Caco-2 (cell line): ENCODE measurements around the gene WDR17. TPM values are rescaled to one million over a fixed set of nuclear protein-coding genes. Genes with fewer than 3 reads are reported as not detected.

Experiments used
- BruUV-seq: library from RNA; stranded (reverse); fragments of 400-500 nt; replicated peaks from 2 replicates; lab custom pipeline; 2021; lab: Mats Ljungman, UMichigan
- CTCF ChIA-PET: fragments of 300-600 bp; sonication (Branson Sonifier 250); formaldehyde crosslinking; loops from one replicate; lab custom pipeline; 2022; ENCODE audit warnings: antibody characterized with exemption; lab: Charles Lee
- POLR2A ChIA-PET: fragments of 300-600 bp; sonication (Branson Sonifier 250); formaldehyde crosslinking; loops from one replicate; lab custom pipeline; 2022; ENCODE audit warnings: antibody characterized with exemption; lab: Charles Lee
- DNase-seq, 2 experiments: peaks; one replicate each; pipeline versions ENCODE4 v3.0.0 to v3.0.0-alpha.2; 2020 to 2022
- H3K27me3 ChIP-seq: replicated peaks from 2 replicates; pipeline ENCODE4 v1.6.0; 2011; ENCODE audit warnings: low read length; ENCODE audit not compliant: control insufficient read depth, insufficient read depth
- H3K36me3 ChIP-seq: 2 replicates; pipeline ENCODE4 v1.5.1; 2011; ENCODE audit warnings: low read length; ENCODE audit not compliant: control insufficient read depth, insufficient read depth
- H3K4me1 ChIP-seq: fragments of 250-450 bp; sonication (Bioruptor Pico); 2 replicates; pipeline ENCODE4 v1.5.1; 2020; ENCODE audit warnings: mild to moderate bottlenecking
- H3K4me3 ChIP-seq: 2 replicates; pipeline ENCODE4 v1.5.1; 2011; ENCODE audit warnings: low read depth, mild to moderate bottlenecking, control low read depth, low read length
- H3K9me3 ChIP-seq: fragments of 250-450 bp; sonication (Bioruptor Pico); 2 replicates; pipeline ENCODE4 v1.5.1; 2020; ENCODE audit warnings: mild to moderate bottlenecking, moderate library complexity
- H3K27ac Mint-ChIP-seq: one replicate; pipeline ENCODE4 v1.8.0; 2022; ENCODE audit warnings: mixed read lengths; ENCODE audit not compliant: unreplicated experiment
- H3K27me3 Mint-ChIP-seq: one replicate; pipeline ENCODE4 v1.8.0; 2022; ENCODE audit warnings: mixed read lengths; ENCODE audit not compliant: insufficient read depth, unreplicated experiment
- H3K36me3 Mint-ChIP-seq: one replicate; pipeline ENCODE4 v1.8.0; 2022; ENCODE audit warnings: mild to moderate bottlenecking, mixed read lengths; ENCODE audit not compliant: insufficient read depth, unreplicated experiment
- H3K4me1 Mint-ChIP-seq: one replicate; pipeline ENCODE4 v1.8.0; 2022; ENCODE audit warnings: low read depth, mixed read lengths; ENCODE audit not compliant: unreplicated experiment
- H3K4me3 Mint-ChIP-seq: one replicate; pipeline ENCODE4 v1.8.0; 2022; ENCODE audit warnings: mild to moderate bottlenecking, moderate library complexity, mixed read lengths; ENCODE audit not compliant: unreplicated experiment
- H3K9me3 Mint-ChIP-seq: one replicate; pipeline ENCODE4 v1.8.0; 2022; ENCODE audit warnings: mixed read lengths; ENCODE audit not compliant: unreplicated experiment
- CTCF ChIP-seq, 2 experiments: fragments of 200-600 bp in 1 of 2; IDR thresholded peaks; 1 replicate in 1 of 2; 2 replicates in 1 of 2; pipeline versions ENCODE4 v1.5.1 to v1.8.0; 2011 to 2022; ENCODE audit warnings: antibody characterized with exemption in 1 of 2, control low read depth in 1 of 2, inconsistent platforms in 1 of 2, low read depth in 1 of 2, low read length in 1 of 2, mild to moderate bottlenecking in 1 of 2, moderate library complexity in 1 of 2; ENCODE audit not compliant: insufficient read depth in 1 of 2, severe bottlenecking in 1 of 2, unreplicated experiment in 1 of 2
- intact Hi-C: fragments of 100-400 bp; cut with micrococcal nuclease; formaldehyde crosslinking; loops from one replicate; pipeline ENCODE4 v1.10.0; 2022; ENCODE audit not compliant: unreplicated experiment
- total RNA-seq: library from RNA; stranded (reverse); gene quantifications from 2 replicates; pipeline ENCODE4 v1.2.3, GENCODE V29; 2022

WDR17 gene
- total RNA-seq, 1 experiment from 2014 or later = 0.52 TPM

GRCh38 chr4:176193126-176193525 lies 127.5 kb downstream of the WDR17 start:
- Mint-ChIP-seq H3K9me3 (no peaks in the 10 kb centered on the region), H3K4me3 (no peak overlapping the region), H3K27me3 (peaks cover 17% of the 10 kb centered on the region), H3K36me3 (peaks cover 6% of the 10 kb centered on the region), H3K27ac (no peak overlapping the region), H3K4me1 (peaks cover 5% of the 10 kb centered on the region)
- BruUV-seq = no TSS peak
- ChIA-PET CTCF (no interaction called here), POLR2A (no interaction called here)
- no peak for DNase-seq
- Histone ChIP-seq H3K4me1 (peaks cover 3% of the 10 kb centered on the region; the same call in 1 of the 2 replicates), H3K4me3 (no peak overlapping the region), H3K27me3 (no peaks in the 10 kb centered on the region), H3K9me3 (no peaks in the 10 kb centered on the region), H3K36me3 (no peaks in the 10 kb centered on the region)
- TF ChIP-seq CTCF (IDR thresholded peaks at IDR 0.05; ENCODE audit: insufficient read depth in 1 of 2, low read depth in 1 of 2, low read length in 1 of 2, severe bottlenecking in 1 of 2, unreplicated experiment in 1 of 2) = no peak
- intact Hi-C loops = no loop called here

- Mint-ChIP-seq H3K36me3 (peaks cover 6% of the 10 kb centered on the region), H3K4me3 (no peak overlapping the region), H3K4me1 (peaks cover 5% of the 10 kb centered on the region), H3K9me3 (no peaks in the 10 kb centered on the region), H3K27me3 (peaks cover 16% of the 10 kb centered on the region), H3K27ac (no peak overlapping the region)
- no peak for TF ChIP-seq CTCF (IDR thresholded peaks at IDR 0.05; ENCODE audit: insufficient read depth in 1 of 2, low read depth in 1 of 2, low read length in 1 of 2, severe bottlenecking in 1 of 2, unreplicated experiment in 1 of 2)
- Histone ChIP-seq H3K27me3 (no peaks in the 10 kb centered on the region), H3K9me3 (no peaks in the 10 kb centered on the region), H3K36me3 (no peaks in the 10 kb centered on the region), H3K4me1 (peaks cover 3% of the 10 kb centered on the region; the same call in 1 of the 2 replicates), H3K4me3 (no peak overlapping the region)
- BruUV-seq = no TSS peak
- intact Hi-C loops = no loop called here
- CTCF ChIA-PET = no interaction called here
- POLR2A ChIA-PET = no interaction called here
- DNase-seq = no peak
These were observed 128.3 kb downstream of the WDR17 start for GRCh38 chr4:176193938-176194337.

DNA sequence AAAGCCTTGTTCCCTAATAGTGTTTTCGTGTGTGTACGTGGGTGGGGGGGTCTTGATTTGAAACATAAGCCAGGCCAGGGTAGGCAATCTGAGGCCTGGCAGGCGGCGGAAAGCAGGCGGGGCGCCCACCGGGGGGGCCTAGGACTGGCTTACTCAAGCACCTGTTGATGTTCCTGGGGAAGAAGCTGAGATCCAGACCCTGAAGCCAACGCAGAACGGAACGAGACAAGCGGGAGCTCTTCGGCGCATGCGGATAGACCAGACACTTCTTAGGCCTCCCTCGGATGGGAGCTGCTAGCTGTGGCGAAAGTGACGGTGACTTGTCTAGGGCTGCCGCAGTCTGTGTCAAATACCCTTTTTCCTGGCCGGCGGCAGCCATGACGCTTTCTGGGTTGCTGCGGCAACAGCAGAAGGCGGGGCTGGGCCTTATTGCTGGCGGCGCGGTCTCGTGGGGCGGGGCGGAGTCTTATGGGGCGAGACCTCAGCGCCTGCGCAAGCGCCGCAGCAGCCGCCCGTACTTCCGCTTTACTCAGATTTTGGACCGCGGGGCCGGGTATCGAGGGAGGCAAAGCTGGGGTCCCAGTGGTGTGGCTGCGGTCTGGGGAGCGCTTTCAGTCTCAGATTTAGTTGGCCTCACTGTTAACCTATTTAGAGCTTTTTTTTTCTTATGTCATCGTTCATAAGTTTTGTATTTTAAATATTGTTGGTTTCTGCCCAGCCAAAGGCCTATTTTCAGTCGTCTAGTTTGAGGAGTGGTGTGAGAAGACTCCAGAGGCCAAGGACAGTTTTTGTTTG lies 129.7 kb downstream of the WDR17 start, which contains the start of gene SPATA4:
Gene SPATA4 (minus strand): TSS at position 402 of the 795 bp plus-strand sequence. CDS start 23 bp downstream, at position 379.
- ChIA-PET CTCF (interaction anchor here (0.7 kb wide), 1 partner anchor 146 kb away, joined by 3 read pairs; no protein-coding TSS in a partner anchor), POLR2A (no interaction called here)
- H3K4me3 Mint-ChIP-seq = peak within 1 kb of the TSS; percentile 84
- H3K27me3 Mint-ChIP-seq = peaks cover 12% of the 10 kb centered on the region
- Histone ChIP-seq H3K4me3 (peak within 1 kb of the TSS; percentile 51), H3K4me1 (peaks cover 3% of the 10 kb centered on the region; the same call in 1 of the 2 replicates), H3K9me3 (no peaks in the 10 kb centered on the region), H3K27me3 (no peaks in the 10 kb centered on the region), H3K36me3 (no peaks in the 10 kb centered on the region)
- H3K4me1 Mint-ChIP-seq = peaks cover 5% of the 10 kb centered on the region
- peak within 1 kb of the TSS; percentile 84 for H3K27ac Mint-ChIP-seq
- peaks cover 6% of the 10 kb centered on the region for H3K36me3 Mint-ChIP-seq
- H3K9me3 Mint-ChIP-seq = no peaks in the 10 kb centered on the region
- DNase-seq = peak; percentile 88 to 89
- no peak for TF ChIP-seq CTCF (IDR thresholded peaks at IDR 0.05; ENCODE audit: insufficient read depth in 1 of 2, low read depth in 1 of 2, low read length in 1 of 2, severe bottlenecking in 1 of 2, unreplicated experiment in 1 of 2)
- intact Hi-C loops = loop anchor here (1.0 to 5.0 kb wide), 2 partner anchors 82 to 124 kb away; partner anchors contain the start of gene SPCS3
- no TSS peak for BruUV-seq
